ENCODE results near the gene ARHGAP4.
A peak's percentile ranks its signal among the peaks of the same experiment; 100 is the strongest.

ARHGAP4 gene

DNA sequence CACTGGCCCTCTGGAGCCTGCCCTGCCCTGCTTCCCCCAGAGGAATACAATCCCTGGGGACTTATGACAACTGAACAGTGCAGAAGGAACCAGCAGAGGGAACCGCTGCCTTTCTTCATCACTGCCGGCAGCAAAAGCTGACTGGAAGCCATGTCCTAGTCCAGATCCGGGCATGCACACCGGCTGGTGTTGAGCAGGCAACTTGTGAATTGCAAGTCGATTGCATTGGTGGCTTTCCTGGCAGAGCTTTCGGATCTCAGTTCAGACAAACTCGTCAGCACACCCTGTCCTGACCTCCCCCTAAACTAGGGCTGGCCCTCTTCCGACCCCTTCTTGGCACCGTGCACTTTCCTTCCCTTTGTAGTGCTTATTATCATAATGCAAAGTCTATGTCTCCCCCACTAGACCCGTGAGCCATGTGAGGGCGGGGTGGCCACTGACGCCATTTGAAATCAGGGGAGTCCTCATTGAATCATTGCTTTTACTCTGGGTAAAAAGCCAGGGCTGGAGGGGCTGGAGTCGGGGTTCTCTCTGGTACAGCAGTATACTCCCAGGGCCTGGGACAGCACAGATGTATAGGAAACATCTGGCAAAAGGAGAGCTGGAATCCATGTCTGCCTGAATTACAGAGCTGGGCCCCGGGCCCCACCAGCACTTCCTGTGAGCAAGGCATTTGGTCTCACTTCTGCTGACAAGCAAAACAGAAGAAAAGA lies 1.8 kb downstream of the ARHGAP4 start:
- DNase-seq, result peak; percentile 45

DNA sequence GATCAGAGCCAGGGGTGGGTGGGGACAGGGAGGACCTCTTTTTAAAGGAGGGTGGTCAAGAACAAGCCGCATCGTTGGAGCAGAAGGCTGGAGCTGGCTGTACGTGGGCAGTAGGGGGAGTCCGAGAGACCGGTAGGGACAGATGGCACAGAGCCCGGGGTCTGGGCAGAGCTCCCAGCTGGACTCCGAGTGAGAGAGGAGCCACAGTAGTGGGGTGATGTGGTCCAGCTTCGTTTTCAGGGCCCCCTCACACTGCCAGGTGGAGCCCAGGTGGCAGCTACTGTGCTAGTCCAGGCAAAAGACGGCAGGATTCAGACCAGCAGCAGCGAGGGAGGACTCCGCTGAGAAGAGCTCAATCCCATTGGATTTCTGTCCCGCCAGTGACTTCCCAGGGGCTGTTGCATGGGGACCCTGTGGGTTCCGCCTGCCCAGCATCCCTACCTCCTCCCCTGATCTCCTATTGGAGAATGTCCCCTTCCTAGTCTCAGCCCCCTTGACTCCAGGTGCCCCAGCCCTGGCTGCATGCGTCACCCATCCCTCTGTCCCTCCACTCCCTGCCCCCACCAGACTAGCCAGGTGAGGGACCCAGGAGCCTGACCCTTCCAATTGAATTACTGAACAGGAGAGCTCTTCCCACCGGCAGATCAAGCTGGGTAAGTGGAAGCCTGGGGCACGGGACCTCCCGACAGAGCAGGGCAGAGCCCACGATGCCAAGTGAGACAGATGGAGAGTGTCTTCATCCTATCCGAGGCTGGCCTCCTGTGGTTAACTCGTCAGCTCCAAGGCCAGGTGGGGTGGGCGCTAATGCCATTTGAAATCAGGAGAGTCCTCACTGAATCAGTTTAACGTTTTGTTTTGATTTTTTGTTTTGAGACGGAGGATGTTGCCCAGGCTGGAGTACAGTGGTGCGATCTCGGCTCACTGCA lies 2.9 kb downstream of the ARHGAP4 start:
- no peak for DNase-seq

DNA sequence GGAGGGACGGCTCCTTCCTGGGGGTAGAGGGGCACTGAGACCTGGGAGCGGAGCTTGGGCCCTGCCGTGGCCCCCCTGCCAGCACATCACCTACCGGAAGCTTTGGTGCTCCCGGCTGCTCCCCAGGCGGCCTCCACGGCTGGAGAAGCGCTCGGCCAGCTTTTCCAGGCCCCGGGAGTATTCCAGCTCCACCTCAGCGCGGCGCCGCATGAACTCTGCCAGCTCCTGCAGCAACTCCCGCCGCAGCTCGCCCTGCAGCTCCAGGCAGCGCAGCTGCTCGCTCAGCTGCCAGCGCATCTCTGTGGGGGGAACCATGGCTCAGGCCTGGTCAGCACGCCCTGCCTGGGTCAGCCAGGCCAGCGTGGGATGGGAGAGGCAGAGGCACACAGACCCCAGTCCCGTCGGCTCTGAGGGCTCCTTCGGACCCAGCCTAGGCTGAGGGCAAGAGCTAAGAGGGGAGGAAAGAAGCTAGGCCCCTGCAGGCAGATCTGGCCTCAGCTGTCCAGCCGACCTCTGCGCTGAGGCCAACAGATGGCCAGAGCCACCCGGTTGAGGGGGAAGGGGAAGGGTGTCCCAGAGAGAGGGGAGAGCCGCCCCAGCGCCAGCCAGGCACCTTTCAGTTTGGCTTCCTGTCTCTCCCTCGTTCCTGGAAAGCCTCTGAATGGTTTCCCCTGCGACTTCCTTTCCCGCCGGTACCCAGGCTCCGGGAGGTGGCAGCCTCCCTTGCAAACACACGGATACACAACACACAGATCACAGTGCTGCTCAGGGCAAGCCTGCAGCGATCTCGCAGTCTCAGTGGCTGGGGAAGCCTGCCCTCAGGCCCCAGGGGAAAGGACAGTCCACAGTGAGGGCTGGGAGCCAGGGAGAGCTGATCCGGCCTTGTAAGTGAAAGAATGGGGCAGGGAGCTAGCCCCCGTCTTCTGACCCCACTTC lies 4.3 kb downstream of the ARHGAP4 start:
- peak; percentile 54 for DNase-seq

DNA sequence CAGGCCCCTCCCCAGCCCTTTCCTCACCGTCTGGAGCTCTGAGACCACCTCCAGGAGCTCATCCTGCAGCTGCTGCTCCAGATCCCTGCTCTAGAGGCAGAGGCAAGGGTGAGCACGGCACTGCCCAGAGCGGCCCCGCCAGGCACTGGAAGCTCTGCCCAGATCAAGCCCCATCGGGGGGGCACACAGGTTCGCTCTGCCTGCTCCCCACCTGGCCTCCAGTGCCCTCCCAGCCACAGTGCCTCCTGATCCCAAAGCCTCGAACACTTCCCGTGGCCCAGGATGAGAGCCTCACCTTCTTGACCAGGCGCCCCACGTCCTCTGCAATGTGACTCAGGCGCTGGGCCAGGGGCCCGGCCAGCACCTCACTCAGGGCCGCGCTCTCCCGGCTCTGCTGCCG lies 5.0 kb downstream of the ARHGAP4 start:
- no peak for DNase-seq

DNA sequence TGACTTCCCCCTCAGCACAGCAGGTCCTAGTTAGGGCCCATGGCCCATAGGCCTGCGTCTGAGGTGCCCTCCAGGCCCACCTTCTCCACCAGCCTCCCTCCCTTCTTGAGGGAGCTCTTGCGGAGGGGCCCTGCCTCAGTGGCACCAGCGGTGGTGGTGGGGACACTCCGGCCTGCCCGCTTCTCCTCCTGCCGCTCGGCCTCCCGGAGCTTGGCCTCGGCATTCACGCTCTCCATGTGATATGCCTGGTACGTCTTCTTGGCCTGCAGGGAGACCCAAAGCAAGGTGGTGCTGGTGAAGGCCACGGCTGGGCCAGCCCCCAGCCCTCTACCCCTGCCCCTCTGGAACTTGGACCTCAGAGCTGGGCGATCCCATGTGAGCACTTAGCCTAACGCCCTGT lies 5.5 kb downstream of the ARHGAP4 start:
- DNase-seq, result no peak

DNA sequence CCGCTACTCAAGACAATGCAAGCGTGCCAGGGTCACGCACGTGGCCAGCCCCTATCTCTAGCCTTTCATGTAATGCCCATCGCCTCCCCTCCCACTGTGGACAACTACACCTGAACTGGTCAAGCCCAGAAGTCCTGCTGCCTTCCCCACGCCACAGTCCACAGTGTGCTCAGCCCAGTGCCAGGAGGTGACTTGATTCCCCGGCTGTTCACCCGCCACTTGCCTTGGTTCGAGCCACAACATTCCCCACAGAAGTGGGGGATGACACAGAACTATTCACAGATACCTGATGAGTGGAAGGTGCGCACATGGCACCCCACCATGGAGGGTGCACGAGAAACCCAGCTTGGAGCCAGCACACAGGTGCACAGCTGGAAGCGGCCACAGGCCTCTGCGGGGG lies 6.8 kb downstream of the ARHGAP4 start:
- DNase-seq, result no peak

DNA sequence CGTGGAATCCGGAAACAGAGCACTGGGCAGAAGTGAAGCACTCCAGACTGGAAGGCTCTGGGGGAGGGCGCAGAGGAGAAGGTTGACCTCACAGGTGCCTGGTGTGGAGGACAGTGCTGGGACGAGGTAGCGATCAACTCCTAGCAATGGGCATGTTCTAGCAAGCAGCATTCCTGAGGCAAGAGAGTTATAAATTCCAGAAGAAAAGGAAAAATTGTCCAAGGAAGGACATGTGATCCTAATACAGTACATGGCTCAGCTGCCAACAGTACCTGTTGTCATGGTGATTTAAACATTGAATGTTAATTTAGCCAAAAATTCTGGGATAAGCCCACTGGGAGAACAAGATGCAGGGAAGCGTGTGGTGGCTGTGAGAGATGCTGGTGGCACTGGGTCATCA lies 8.2 kb downstream of the ARHGAP4 start:
- no peak for DNase-seq

DNA sequence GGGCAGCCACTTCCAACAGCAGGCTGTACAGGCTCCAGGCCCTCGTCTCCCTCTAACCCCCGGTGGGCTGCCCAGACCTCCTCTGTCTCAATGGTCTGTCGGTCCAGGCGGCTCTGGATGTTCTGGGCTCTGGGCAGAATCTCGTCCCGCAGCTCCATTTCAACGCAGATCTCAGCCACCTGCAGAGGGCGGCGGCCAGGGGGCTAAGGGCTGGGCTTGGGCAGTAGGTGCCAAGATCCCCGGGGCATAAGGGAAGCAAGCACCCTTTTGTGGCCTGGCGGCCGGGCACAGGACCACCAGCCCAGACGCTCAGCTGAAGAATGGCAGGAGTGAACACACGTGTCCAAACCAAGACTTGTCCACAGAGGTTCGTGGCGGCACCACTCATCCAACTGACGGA lies 12.4 kb downstream of the ARHGAP4 start:
- no peak for DNase-seq

DNA sequence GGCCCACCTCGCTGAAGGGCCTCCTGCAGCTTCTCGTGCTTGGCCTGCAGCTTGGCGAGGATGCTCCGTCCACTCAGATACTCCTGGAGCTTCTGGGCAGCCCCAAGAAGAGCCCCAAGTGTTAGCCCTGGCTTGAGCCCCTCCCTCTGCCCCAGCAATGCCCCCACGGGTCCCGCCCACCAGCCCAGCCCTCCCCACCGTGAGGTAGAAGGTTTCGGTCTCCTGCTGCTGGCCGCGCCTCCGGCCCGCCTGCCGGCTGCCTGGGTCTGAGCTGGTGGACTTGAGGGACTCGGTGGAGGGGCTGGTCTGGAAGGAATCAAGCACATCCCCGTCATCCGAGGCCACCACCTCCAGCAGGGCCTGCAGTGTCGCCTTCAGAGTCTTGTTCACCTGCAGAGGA lies 12.9 kb downstream of the ARHGAP4 start:
- no peak for DNase-seq

DNA sequence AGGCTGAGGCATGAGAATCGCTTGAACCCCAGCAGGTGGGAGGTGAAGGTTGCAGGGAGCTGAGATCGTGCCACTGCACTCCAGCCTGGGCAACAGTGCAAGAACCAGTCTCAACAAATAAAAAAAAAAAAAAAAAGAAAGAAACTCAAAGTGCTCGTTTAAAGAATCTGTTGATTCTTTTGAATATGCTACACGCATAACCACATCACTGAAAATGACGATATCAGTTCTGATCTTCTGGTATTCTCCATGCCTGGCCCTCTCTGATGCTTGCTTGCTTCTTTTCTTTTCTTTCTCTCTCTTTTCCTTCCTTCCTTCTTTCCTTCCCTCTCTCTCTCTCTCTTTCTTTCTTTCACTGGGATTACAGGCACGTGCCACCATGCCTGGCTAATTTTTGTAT lies 14.3 kb downstream of the ARHGAP4 start:
- DNase-seq, result no peak

DNA sequence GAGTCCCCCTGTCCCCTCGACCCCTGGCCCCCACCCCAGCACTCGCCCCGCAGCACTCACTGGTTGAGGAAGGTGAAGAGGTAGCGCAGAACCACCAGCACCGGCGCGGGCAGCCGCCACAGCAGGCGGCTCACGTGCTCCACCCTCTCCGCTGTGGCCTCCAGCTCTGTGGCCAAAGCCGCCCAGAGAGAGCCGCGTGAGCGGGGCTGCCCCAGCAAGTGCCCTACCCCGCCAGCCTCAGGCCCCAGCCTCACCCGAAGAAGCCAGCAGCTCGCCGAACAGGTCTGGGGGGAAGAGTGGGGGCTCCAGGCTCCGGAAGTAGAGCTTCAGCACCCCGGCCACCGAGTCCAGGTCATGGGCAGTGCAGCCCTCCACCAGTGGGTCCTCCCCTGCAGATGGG lies 15.6 kb downstream of the ARHGAP4 start:
- DNase-seq, result no peak

DNA sequence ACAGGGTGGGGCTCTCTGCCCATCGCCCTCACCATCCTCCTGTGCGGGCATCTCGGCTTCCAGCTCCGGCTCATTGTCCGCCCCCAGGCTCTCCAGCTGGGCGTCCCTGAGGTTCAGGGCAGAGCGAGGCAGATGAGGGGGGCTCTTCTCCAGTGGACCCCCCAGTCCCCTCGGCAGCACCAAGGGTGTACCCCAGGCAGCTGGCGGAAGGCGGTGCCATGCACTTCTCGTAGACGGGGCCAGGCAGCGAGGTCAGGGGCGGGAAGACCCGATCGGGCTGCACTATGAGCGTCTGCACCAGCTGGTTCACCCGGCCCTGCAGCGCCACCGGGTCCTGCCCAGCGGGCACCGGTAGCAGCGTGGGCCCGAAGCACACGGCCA lies 16.1 kb downstream of the ARHGAP4 start:
- DNase-seq, result no peak

DNA sequence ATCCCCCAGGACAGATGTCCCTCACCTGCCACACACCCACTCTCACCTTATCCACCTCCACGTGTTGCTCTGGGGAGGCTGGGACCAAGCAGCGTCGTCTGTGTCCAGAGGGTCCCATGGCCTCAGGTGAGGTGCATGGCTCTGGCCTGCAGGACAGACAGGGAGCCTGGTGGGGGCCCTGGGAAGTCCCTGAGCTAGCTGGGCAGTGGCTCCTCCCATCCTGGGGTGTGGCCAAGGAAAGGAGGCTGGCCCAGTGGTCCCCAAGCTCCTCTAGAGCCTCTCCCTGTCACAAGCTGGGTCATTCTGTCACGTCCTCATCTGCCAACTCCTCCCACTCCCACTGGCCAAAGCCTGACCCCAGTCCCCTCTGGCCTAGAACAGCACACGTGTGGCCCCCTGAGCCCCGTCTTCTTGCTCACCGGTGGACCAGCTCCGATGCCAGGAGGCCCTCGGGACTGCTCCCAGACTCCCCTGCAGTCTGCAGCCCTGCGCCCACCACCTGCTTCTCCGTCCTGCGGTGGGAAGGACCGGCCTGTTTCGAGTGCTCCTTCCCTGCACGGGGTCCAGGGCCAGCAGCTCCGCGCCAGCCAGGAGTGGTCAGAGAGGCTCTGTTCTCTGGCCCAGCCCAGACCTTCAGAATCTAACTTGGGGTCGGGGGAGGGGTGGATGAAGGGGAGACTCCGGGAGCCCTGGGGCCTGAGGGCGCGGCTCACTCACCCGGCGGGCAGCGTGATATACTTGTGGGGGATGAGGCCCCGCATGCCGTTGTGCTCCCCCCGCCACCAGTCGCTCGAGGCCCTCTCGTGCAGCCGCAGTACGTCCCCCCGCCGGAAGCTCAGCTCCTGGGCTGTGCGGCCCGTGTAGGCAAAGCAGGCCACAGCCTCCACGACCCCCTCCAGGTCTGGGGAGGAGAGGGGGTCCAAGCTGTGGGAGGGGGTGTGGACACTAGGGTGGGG lies 16.8 kb downstream of the ARHGAP4 start:
- no peak for DNase-seq

DNA sequence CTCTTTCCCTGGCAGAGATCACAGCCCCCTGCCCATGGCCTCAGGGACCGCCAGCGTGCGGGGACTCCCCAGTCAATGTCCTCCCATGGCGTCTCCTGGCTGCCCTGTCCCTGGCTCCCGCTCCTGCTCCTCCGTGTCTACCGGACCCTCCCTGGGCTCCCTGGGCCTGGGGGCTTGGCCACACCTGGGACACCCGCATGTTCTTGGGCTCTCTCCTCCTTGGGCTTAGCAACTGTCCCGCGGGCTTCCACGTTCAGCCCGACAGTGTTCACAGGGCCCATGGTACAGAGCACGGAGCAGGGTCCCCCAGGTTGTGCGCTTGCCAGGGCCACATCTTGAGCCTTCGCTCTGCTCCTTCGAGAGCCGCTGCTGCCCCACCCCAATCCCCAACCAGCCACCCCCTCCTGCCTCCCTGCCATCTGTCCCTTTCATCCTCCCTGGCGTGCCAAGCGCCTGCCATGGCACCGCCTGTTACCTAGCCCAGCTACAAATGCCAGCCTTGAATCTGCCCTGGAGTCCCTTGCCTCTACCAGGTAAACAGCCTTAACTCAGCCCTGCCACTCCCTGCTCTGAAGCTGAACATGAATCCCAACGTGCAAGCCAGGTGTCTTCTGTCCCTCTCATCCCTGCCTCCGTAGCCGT lies 17.7 kb downstream of the ARHGAP4 start:
- DNase-seq, result no peak

DNA sequence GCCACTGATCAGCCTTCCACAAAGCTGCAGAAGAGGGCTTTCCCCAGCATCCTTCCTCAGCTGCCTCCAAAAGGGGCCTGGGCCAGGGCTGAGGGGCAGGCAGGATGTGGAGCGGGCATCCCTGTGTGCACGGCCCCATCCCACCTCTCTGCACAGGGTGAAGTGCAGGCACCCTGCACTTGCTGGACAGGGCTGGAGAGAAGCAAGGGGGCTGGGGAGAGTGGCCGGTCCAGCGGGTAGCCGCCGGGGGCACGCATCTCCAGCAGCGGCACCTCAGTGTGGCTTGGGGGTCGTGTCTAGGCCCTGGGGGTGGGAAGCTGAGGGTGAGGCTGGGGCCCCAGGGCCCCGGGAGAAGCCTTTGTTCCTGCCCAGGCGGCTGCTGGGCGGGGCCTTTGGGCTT lies 18.6 kb downstream of the ARHGAP4 start:
- DNase-seq, result no peak

DNA sequence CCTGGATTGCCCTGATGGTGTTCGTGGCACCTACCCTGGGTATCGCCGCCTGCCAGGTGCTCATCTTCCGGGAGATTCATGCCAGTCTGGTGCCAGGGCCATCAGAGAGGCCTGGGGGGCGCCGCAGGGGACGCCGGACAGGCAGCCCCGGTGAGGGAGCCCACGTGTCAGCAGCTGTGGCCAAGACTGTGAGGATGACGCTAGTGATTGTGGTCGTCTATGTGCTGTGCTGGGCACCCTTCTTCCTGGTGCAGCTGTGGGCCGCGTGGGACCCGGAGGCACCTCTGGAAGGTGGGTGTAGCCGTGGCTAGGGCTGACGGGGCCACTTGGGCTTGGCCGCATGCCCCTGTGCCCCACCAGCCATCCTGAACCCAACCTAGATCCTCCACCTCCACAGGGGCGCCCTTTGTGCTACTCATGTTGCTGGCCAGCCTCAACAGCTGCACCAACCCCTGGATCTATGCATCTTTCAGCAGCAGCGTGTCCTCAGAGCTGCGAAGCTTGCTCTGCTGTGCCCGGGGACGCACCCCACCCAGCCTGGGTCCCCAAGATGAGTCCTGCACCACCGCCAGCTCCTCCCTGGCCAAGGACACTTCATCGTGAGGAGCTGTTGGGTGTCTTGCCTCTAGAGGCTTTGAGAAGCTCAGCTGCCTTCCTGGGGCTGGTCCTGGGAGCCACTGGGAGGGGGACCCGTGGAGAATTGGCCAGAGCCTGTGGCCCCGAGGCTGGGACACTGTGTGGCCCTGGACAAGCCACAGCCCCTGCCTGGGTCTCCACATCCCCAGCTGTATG lies 19.7 kb downstream of the ARHGAP4 start:
- DNase-seq, result no peak

DNA sequence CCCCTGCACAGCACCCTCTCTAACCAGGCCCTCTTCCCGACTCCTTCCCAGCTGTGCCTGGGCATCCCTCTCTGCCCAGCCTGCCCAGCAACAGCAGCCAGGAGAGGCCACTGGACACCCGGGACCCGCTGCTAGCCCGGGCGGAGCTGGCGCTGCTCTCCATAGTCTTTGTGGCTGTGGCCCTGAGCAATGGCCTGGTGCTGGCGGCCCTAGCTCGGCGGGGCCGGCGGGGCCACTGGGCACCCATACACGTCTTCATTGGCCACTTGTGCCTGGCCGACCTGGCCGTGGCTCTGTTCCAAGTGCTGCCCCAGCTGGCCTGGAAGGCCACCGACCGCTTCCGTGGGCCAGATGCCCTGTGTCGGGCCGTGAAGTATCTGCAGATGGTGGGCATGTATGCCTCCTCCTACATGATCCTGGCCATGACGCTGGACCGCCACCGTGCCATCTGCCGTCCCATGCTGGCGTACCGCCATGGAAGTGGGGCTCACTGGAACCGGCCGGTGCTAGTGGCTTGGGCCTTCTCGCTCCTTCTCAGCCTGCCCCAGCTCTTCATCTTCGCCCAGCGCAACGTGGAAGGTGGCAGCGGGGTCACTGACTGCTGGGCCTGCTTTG lies 20.5 kb downstream of the ARHGAP4 start:
- no peak for DNase-seq

DNA sequence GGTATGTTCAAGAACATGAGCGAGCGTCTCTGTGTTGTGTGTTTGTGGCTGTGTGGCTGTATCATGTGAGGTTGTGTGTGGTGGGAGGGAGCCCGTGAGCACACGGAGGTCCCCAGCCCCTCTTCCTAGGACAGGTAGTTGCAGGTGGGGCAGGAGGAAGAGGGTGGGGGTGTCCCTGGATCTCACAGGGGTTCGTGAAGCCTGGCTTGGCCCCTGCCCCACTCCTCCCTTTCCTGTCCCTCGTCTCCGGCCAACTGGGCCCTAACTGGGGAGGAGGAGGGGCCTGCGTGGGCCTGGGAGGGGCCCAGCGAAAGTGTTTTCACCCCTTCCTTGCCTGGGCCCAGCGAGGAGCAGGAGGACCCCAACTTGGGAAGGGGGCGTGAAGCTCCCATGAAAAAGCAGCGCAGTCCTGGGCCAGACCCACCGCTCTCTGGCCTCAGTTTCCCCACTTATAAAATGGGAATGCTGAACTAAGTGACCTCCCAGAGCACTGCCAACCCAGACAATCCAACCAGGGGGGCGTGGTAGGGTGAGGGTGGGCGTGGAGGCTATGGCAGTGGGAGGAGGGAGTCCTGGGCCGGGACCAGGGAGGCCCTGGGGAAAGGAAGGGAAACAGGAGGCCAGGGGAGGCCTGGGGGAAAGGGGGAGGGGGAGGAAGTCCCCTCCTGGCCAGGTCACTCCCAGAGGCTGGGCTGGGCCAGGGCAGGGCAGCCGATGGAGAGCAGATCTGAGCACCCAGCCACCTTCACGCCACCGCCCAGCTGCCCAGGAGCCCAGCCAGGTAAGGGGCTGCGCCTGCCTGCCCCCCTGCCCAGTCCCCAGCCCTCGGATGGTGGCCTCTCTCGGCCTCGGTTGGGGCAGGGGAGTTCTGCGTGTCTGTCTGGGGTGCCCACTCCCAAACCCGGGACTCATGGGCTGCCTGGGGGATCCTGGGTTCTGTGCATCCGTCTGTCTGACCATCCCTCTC lies 21.8 kb downstream of the ARHGAP4 start, which contains the start of gene AVPR2:
Gene AVPR2 (plus strand): TSS at position 683 of the 967 bp plus-strand sequence. CDS start 473 bp downstream, outside the sequence.
- DNase-seq, result no peak
